SK-N-SH treated with all-trans-retinoic acid at 6 μM for 48 hours (cell line): ENCODE data around the gene HMGN1.
A peak's percentile ranks its signal among the peaks of the same experiment; 100 is the strongest.

Experiments
- ATAC-seq: fragments of 200-7000 bp; cut with Tn5 transposase; 3 replicates; pipeline ENCODE4 v1.9.1; 2020; ENCODE audit warnings: mild to moderate bottlenecking, moderate library complexity
- BACH2 ChIP-seq: fragments of 250-450 bp; sonication (Bioruptor Pico); IDR thresholded peaks from 2 replicates; pipeline ENCODE4 v1.9.0; 2021; ENCODE audit warnings: mild to moderate bottlenecking, borderline replicate concordance
- CREB5 ChIP-seq: fragments of 250-450 bp; sonication (Bioruptor Pico); IDR thresholded peaks from 2 replicates; pipeline ENCODE4 v1.5.1; 2020; ENCODE audit warnings: low read depth, mild to moderate bottlenecking, moderate library complexity
- CSDC2 ChIP-seq: fragments of 250-450 bp; sonication (Bioruptor Pico); IDR thresholded peaks from 2 replicates; pipeline ENCODE4 v1.5.0; 2020; ENCODE audit warnings: mild to moderate bottlenecking, moderate library complexity
- ESRRG ChIP-seq: fragments of 250-450 bp; sonication (Bioruptor Pico); IDR thresholded peaks from 2 replicates; pipeline ENCODE4 v1.6.1; 2021; ENCODE audit warnings: mild to moderate bottlenecking
- GLIS3 ChIP-seq: fragments of 250-450 bp; sonication (Bioruptor Pico); IDR thresholded peaks from 2 replicates; pipeline ENCODE4 v1.5.0; 2020; ENCODE audit warnings: mild to moderate bottlenecking, moderate library complexity
- ISL1 ChIP-seq: fragments of 250-450 bp; sonication (Bioruptor Pico); IDR thresholded peaks from 2 replicates; pipeline ENCODE4 v2.1.2; 2022; ENCODE audit warnings: mild to moderate bottlenecking, moderate library complexity
- POU6F1 ChIP-seq: fragments of 250-450 bp; sonication (Bioruptor Pico); IDR thresholded peaks from 2 replicates; pipeline ENCODE4 v1.8.0; 2021; ENCODE audit warnings: low read depth, mild to moderate bottlenecking, moderate library complexity, borderline replicate concordance
- PPARA ChIP-seq: fragments of 250-450 bp; sonication (Bioruptor Pico); IDR thresholded peaks from 2 replicates; pipeline ENCODE4 v1.5.0; 2020; ENCODE audit warnings: mild to moderate bottlenecking, borderline replicate concordance
- RARB ChIP-seq: fragments of 250-450 bp; sonication (Bioruptor Pico); IDR thresholded peaks from 2 replicates; pipeline ENCODE4 v1.8.0; 2021; ENCODE audit warnings: mild to moderate bottlenecking, moderate library complexity
- SNAI2 ChIP-seq: fragments of 250-450 bp; sonication (Bioruptor Pico); IDR thresholded peaks from 2 replicates; pipeline ENCODE4 v1.5.0; 2020; ENCODE audit warnings: mild to moderate bottlenecking, moderate library complexity
- TCF4 ChIP-seq: fragments of 250-450 bp; sonication (Bioruptor Pico); IDR thresholded peaks from 2 replicates; pipeline ENCODE4 v1.8.0; 2021; ENCODE audit warnings: mild to moderate bottlenecking, moderate library complexity, borderline replicate concordance
- ZC3H10 ChIP-seq: fragments of 250-450 bp; sonication (Bioruptor Pico); IDR thresholded peaks from 2 replicates; pipeline ENCODE4 v1.5.1; 2021; ENCODE audit warnings: mild to moderate bottlenecking, moderate library complexity
- ZFP3 ChIP-seq: fragments of 250-450 bp; sonication (Bioruptor Pico); IDR thresholded peaks from 2 replicates; pipeline ENCODE4 v1.5.0; 2020; ENCODE audit warnings: mild to moderate bottlenecking, moderate library complexity
- ZFP30 ChIP-seq: fragments of 450-650 bp; formaldehyde crosslinking; IDR thresholded peaks from 2 replicates; pipeline ENCODE4 v1.5.0; 2022; ENCODE audit warnings: mild to moderate bottlenecking, moderate library complexity
- ZNF565 ChIP-seq: fragments of 450-650 bp; formaldehyde crosslinking; conservative IDR thresholded peaks from 2 replicates; pipeline ENCODE4 v1.5.0; 2020; ENCODE audit warnings: low read depth, mild to moderate bottlenecking, moderate library complexity
- ZNF70 ChIP-seq: fragments of 450-650 bp; formaldehyde crosslinking; IDR thresholded peaks from 2 replicates; pipeline ENCODE4 v1.5.0; 2020; ENCODE audit warnings: mild to moderate bottlenecking, moderate library complexity
- ZNF8 ChIP-seq: fragments of 450-650 bp; formaldehyde crosslinking; IDR thresholded peaks from 2 replicates; pipeline ENCODE4 v1.5.0; 2020; ENCODE audit warnings: mild to moderate bottlenecking, moderate library complexity
- TF ChIP-seq, protein P1 (sequence below): fragments of 250-450 bp; sonication (Bioruptor Pico); IDR thresholded peaks from 2 replicates; pipeline ENCODE4 v1.5.0; 2020; ENCODE audit warnings: mild to moderate bottlenecking, moderate library complexity
- TF ChIP-seq, protein P2 (sequence below): fragments of 250-450 bp; sonication (Bioruptor Pico); IDR thresholded peaks from 2 replicates; pipeline ENCODE4 v1.8.0; 2020; ENCODE audit warnings: mild to moderate bottlenecking, moderate library complexity, borderline replicate concordance
- TF ChIP-seq, protein P3 (sequence below): fragments of 250-450 bp; sonication (Bioruptor Pico); IDR thresholded peaks from 2 replicates; pipeline ENCODE4 v1.5.1; 2021; ENCODE audit warnings: mild to moderate bottlenecking, moderate library complexity

HMGN1 gene

GRCh38 chr21:39348355-39349210, at the start of gene HMGN1:
HMGN1 (minus strand) TSS chr21:39349088; CDS start chr21:39348917, 171 bp downstream.
- ATAC-seq, result peak; percentile 39
- TF ChIP-seq ISL1 (no peak), BACH2 (CRISPR knock-in tag) (no peak), ZC3H10 (CRISPR knock-in tag) (no peak)
- TF ChIP-seq, protein P1, sequence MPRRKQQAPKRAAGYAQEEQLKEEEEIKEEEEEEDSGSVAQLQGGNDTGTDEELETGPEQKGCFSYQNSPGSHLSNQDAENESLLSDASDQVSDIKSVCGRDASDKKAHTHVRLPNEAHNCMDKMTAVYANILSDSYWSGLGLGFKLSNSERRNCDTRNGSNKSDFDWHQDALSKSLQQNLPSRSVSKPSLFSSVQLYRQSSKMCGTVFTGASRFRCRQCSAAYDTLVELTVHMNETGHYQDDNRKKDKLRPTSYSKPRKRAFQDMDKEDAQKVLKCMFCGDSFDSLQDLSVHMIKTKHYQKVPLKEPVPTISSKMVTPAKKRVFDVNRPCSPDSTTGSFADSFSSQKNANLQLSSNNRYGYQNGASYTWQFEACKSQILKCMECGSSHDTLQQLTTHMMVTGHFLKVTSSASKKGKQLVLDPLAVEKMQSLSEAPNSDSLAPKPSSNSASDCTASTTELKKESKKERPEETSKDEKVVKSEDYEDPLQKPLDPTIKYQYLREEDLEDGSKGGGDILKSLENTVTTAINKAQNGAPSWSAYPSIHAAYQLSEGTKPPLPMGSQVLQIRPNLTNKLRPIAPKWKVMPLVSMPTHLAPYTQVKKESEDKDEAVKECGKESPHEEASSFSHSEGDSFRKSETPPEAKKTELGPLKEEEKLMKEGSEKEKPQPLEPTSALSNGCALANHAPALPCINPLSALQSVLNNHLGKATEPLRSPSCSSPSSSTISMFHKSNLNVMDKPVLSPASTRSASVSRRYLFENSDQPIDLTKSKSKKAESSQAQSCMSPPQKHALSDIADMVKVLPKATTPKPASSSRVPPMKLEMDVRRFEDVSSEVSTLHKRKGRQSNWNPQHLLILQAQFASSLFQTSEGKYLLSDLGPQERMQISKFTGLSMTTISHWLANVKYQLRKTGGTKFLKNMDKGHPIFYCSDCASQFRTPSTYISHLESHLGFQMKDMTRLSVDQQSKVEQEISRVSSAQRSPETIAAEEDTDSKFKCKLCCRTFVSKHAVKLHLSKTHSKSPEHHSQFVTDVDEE (CRISPR knock-in tag), result no peak
- TF ChIP-seq, protein P2, sequence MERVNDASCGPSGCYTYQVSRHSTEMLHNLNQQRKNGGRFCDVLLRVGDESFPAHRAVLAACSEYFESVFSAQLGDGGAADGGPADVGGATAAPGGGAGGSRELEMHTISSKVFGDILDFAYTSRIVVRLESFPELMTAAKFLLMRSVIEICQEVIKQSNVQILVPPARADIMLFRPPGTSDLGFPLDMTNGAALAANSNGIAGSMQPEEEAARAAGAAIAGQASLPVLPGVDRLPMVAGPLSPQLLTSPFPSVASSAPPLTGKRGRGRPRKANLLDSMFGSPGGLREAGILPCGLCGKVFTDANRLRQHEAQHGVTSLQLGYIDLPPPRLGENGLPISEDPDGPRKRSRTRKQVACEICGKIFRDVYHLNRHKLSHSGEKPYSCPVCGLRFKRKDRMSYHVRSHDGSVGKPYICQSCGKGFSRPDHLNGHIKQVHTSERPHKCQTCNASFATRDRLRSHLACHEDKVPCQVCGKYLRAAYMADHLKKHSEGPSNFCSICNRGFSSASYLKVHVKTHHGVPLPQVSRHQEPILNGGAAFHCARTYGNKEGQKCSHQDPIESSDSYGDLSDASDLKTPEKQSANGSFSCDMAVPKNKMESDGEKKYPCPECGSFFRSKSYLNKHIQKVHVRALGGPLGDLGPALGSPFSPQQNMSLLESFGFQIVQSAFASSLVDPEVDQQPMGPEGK, result no peak

DNA sequence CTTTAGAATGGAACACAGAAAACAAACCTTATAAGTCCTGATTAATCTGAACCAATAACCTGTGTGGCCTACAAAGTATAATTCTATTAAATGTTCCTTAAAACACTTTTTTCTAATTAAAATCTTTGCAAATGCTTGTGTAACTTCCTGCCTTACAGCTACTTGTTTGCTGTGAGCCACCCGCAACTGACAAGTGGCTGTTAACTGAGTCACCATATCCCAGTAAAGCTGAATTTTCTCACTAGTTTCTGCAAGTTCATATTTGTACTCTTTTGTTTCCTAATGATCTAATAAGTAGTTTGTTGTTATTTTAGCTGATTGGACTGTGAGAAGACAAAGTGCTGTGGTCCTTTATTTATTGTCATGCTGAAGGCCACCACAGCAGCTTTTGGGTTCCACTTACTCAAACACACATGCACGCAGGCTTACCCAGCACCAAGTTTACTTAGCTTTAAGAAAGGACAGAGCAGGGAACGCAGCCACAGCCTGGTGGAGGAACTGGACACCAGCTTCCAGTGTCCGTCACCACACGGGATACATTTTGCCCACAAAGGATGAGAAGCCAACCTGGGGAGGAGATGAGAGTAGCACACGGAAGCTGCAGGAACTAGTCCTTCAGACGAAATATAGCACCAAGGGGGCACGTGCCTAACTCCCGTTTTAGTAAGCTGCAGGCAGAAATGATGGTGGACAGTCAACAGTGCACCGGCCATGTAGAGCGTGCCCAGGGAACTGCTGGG, 48.9 kb upstream of the HMGN1 start:
- TF ChIP-seq, protein P3, sequence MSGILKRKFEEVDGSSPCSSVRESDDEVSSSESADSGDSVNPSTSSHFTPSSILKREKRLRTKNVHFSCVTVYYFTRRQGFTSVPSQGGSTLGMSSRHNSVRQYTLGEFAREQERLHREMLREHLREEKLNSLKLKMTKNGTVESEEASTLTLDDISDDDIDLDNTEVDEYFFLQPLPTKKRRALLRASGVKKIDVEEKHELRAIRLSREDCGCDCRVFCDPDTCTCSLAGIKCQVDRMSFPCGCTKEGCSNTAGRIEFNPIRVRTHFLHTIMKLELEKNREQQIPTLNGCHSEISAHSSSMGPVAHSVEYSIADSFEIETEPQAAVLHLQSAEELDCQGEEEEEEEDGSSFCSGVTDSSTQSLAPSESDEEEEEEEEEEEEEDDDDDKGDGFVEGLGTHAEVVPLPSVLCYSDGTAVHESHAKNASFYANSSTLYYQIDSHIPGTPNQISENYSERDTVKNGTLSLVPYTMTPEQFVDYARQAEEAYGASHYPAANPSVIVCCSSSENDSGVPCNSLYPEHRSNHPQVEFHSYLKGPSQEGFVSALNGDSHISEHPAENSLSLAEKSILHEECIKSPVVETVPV (CRISPR knock-in tag), result no peak
- TF ChIP-seq TCF4 (CRISPR knock-in tag), result no peak
- no peak for TF ChIP-seq ZNF565 (CRISPR knock-in tag)
- TF ChIP-seq ZC3H10 (CRISPR knock-in tag), result no peak
- no peak for TF ChIP-seq PPARA (CRISPR knock-in tag)
- no peak for TF ChIP-seq RARB (CRISPR knock-in tag)
- TF ChIP-seq ISL1, result no peak
- no peak for TF ChIP-seq ZNF70 (CRISPR knock-in tag)
- no peak for TF ChIP-seq ESRRG
- TF ChIP-seq, protein P2, result no peak
- no peak for TF ChIP-seq ZFP30
- TF ChIP-seq ZFP3 (CRISPR knock-in tag), result no peak
- TF ChIP-seq SNAI2 (CRISPR knock-in tag), result no peak
- TF ChIP-seq, all 23 proteins: peak for 0
- ATAC-seq, result no peak

GRCh38 chr21:39392981-39393380, 44.1 kb upstream of the HMGN1 start:
- no peak for TF ChIP-seq ZNF8 (CRISPR knock-in tag)
- TF ChIP-seq BACH2 (CRISPR knock-in tag), result no peak
- no peak for TF ChIP-seq GLIS3 (CRISPR knock-in tag)
- no peak for TF ChIP-seq TCF4 (CRISPR knock-in tag)
- TF ChIP-seq, protein P1 (CRISPR knock-in tag), result no peak
- no peak for TF ChIP-seq PPARA (CRISPR knock-in tag)
- TF ChIP-seq RARB (CRISPR knock-in tag), result no peak
- no peak for TF ChIP-seq SNAI2 (CRISPR knock-in tag)
- no peak for TF ChIP-seq CREB5
- TF ChIP-seq CSDC2 (CRISPR knock-in tag), result no peak
- TF ChIP-seq POU6F1 (CRISPR knock-in tag), result no peak
- TF ChIP-seq ZNF565 (CRISPR knock-in tag), result no peak
- TF ChIP-seq, all 23 proteins: peak for 0
- ATAC-seq, result no peak
